Gastrocnemius medialis (tissue), 4 donors: ENCODE measurements around the gene ATXN7L2. TPM values are rescaled to one million over a fixed set of nuclear protein-coding genes. Genes with fewer than 3 reads are reported as not detected.

Experiments
- ATAC-seq, 2 donors: fragments of 150-250 bp; one replicate each; pipeline ENCODE4 v1.9.1; 2016
- DNase-seq, 2 donors: peaks; one replicate each; pipeline ENCODE4 v3.0.0-alpha.2; 2019
- H3K27ac ChIP-seq, 4 donors: fragments of 200-600 bp; sonication (generic); 1 replicate in 1 of 4; 2 replicates in 3 of 4; pipeline ENCODE4 v1.5.1; 2016 to 2018; ENCODE audit warnings: mild to moderate bottlenecking in 2 of 4, moderate library complexity in 1 of 4
- H3K27me3 ChIP-seq, 3 donors: fragments of 200-600 bp; sonication (generic) in 2 of 3; 1 replicate in 1 of 3; 2 replicates in 2 of 3; pipeline versions ENCODE4 v1.5.1 to v1.6.0; 2016 to 2019; ENCODE audit warnings: mild to moderate bottlenecking in 1 of 3, moderate library complexity in 1 of 3
- H3K36me3 ChIP-seq, 2 donors: fragments of 200-600 bp; sonication (generic) in 1 of 2; one replicate each; pipeline ENCODE4 v1.5.1; 2017 to 2018
- H3K4me1 ChIP-seq, 2 donors: fragments of 200-600 bp; sonication (generic) in 1 of 2; one replicate each; pipeline ENCODE4 v1.5.1; 2016 to 2017; ENCODE audit warnings: mild to moderate bottlenecking in 2 of 2
- H3K4me3 ChIP-seq, 4 donors: fragments of 200-600 bp; sonication (generic) in 3 of 4; 1 replicate in 1 of 4; 2 replicates in 3 of 4; pipeline ENCODE4 v1.5.1; 2016 to 2019; ENCODE audit warnings: mild to moderate bottlenecking in 2 of 4
- H3K9me3 ChIP-seq, 3 donors: fragments of 200-600 bp; sonication (generic) in 2 of 3; 1 replicate in 1 of 3; 2 replicates in 2 of 3; pipeline ENCODE4 v1.5.1; 2016 to 2019
- POLR2A ChIP-seq, 2 donors: fragments of 450-650 bp; IDR thresholded peaks; one replicate each; pipeline ENCODE4 v1.6.1; 2017; ENCODE audit warnings: antibody characterized with exemption in 2 of 2, mild to moderate bottlenecking in 2 of 2, moderate library complexity in 2 of 2
- in situ Hi-C, 4 donors: fragments of 200-750 bp; cut with MboI; loops; one replicate each; pipeline versions ENCODE4 v1.15.0 to v1.8.0; 2017; ENCODE audit warnings: low sequenced_read_pairs in 4 of 4
- intact Hi-C: fragments of 100-400 bp; cut with DNase I; formaldehyde crosslinking; loops from one replicate; pipeline ENCODE4 v1.15.1; 2023; ENCODE audit warnings: low total_unique reads
- total RNA-seq, 4 donors: library from RNA; depleted of rRNA; stranded (reverse); fragments of >200 nt; gene quantifications; one replicate each; pipeline versions ENCODE4 v1.1.0 to v1.2.3, GENCODE V29; 2016
- TF ChIP-seq, protein P1 (sequence below), 5 experiments: fragments of 450-650 bp in 3 of 5; fragments of 200-600 bp in 2 of 5; sonication (generic) in 2 of 5; IDR thresholded peaks in 4 of 5; conservative IDR thresholded peaks in 1 of 5; 1 replicate in 4 of 5; 2 replicates in 1 of 5; pipeline ENCODE4 v1.5.1; 2016 to 2019; ENCODE audit warnings: antibody characterized with exemption in 5 of 5, mild to moderate bottlenecking in 3 of 5, moderate library complexity in 3 of 5

The ATXN7L2 gene
- total RNA-seq, 4 donors from 2014 or later: 2.1 to 12.1 (median 6.5) TPM

DNA sequence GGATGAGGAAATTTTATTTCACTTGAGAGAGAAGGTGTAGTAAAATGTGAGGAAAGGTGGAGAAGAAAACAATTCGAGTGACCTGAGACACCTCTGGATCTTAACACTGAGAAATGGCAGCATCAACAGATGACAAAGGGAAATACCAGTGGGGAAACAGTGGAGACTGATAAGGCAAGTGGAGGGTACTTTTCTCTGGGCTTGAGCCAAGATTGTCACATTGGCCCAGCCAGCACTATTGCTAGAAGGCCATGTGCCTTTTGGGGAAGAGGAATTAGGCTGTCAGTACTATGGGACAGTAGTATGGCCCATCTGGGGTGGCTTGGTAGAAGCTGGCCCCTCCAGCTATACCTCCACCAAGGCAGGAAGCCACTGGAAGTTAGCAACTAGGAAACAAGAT, 9.0 kb upstream of the ATXN7L2 start:
- DNase-seq: no peak
- TF ChIP-seq, protein P1, sequence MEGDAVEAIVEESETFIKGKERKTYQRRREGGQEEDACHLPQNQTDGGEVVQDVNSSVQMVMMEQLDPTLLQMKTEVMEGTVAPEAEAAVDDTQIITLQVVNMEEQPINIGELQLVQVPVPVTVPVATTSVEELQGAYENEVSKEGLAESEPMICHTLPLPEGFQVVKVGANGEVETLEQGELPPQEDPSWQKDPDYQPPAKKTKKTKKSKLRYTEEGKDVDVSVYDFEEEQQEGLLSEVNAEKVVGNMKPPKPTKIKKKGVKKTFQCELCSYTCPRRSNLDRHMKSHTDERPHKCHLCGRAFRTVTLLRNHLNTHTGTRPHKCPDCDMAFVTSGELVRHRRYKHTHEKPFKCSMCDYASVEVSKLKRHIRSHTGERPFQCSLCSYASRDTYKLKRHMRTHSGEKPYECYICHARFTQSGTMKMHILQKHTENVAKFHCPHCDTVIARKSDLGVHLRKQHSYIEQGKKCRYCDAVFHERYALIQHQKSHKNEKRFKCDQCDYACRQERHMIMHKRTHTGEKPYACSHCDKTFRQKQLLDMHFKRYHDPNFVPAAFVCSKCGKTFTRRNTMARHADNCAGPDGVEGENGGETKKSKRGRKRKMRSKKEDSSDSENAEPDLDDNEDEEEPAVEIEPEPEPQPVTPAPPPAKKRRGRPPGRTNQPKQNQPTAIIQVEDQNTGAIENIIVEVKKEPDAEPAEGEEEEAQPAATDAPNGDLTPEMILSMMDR (IDR thresholded peaks at IDR 0.05 in 4 of 5, conservative IDR thresholded peaks at IDR 0.05 in 1 of 5): no peak
- TF ChIP-seq POLR2A (IDR thresholded peaks at IDR 0.05): no peak
- ATAC-seq: no peak
- no peaks in the 10 kb centered on the region for H3K27me3 ChIP-seq
- peaks cover 0 to 38% of the 10 kb centered on the region in 2 donors for H3K36me3 ChIP-seq
- peak overlapping the region; percentile 93 to 100 (median 97) for H3K27ac ChIP-seq
- intact Hi-C loops (no loop called here), in situ Hi-C loops (no loop called here)
- H3K4me1 ChIP-seq: peaks cover 56 to 75% of the 10 kb centered on the region in 2 donors
- H3K4me3 ChIP-seq: no peak overlapping the region
- no peaks in the 10 kb centered on the region for H3K9me3 ChIP-seq

DNA sequence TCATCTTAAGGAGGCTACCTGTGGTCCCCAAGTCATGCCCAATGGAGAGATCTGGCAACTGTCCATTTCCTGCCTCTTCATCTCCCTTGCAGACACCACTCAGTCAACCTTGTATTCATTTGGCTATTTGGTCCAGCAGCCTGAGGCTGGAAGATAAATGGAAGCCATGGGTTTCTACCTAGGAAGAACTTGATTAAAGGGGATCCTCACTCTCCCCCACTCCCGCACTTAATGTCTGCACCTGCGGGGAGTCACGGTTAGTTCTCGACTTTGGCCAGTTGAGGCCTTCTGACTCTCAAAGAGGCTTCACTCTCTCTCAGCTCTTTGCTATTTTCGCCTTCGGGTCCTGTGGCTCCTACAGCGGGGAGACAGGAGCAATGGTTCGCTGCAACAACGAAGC, 8.4 kb upstream of the ATXN7L2 start:
- DNase-seq (no peak), ATAC-seq (no peak)
- Histone ChIP-seq H3K9me3 (no peaks in the 10 kb centered on the region), H3K27ac (peak overlapping the region; percentile 93 to 100 (median 97)), H3K27me3 (no peaks in the 10 kb centered on the region), H3K36me3 (peaks cover 0 to 44% of the 10 kb centered on the region in 2 donors), H3K4me1 (peaks cover 55 to 75% of the 10 kb centered on the region in 2 donors), H3K4me3 (no peak overlapping the region)
- TF ChIP-seq, protein P1 (IDR thresholded peaks at IDR 0.05 in 4 of 5, conservative IDR thresholded peaks at IDR 0.05 in 1 of 5): no peak
- TF ChIP-seq POLR2A (IDR thresholded peaks at IDR 0.05): no peak
- in situ Hi-C loops (no loop called here), intact Hi-C loops (no loop called here)

- H3K9me3 ChIP-seq: no peaks in the 10 kb centered on the region
- in situ Hi-C loops (no loop called here), intact Hi-C loops (no loop called here)
- TF ChIP-seq, protein P1 (IDR thresholded peaks at IDR 0.05 in 4 of 5, conservative IDR thresholded peaks at IDR 0.05 in 1 of 5): no peak
- TF ChIP-seq POLR2A (IDR thresholded peaks at IDR 0.05): no peak
- H3K4me1 ChIP-seq: peaks cover 55 to 74% of the 10 kb centered on the region in 2 donors
- H3K27ac ChIP-seq: peak overlapping the region in 3 of 4 donors; percentile 18 to 100 (median 99)
- H3K27me3 ChIP-seq: no peaks in the 10 kb centered on the region
- H3K36me3 ChIP-seq: peaks cover 0 to 45% of the 10 kb centered on the region in 2 donors
- ATAC-seq: no peak
- no peak overlapping the region for H3K4me3 ChIP-seq
- no peak for DNase-seq
These were observed 6.9 kb upstream of the ATXN7L2 start for GRCh38 chr1:109476825-109477224.

GRCh38 chr1:109477821-109478220, 5.9 kb upstream of the ATXN7L2 start:
- Histone ChIP-seq H3K4me1 (peaks cover 55 to 73% of the 10 kb centered on the region in 2 donors), H3K9me3 (no peaks in the 10 kb centered on the region), H3K27ac (peak overlapping the region in 2 of 4 donors; percentile 99 to 100), H3K36me3 (peaks cover 0 to 45% of the 10 kb centered on the region in 2 donors), H3K27me3 (no peaks in the 10 kb centered on the region), H3K4me3 (no peak overlapping the region)
- DNase-seq (no peak), ATAC-seq (no peak)
- TF ChIP-seq POLR2A (IDR thresholded peaks at IDR 0.05): no peak
- TF ChIP-seq, protein P1 (IDR thresholded peaks at IDR 0.05 in 4 of 5, conservative IDR thresholded peaks at IDR 0.05 in 1 of 5): no peak
- in situ Hi-C loops: no loop called here
- intact Hi-C loops: no loop called here

- intact Hi-C loops (no loop called here), in situ Hi-C loops (no loop called here)
- Histone ChIP-seq H3K4me1 (peaks cover 53 to 71% of the 10 kb centered on the region in 2 donors), H3K27me3 (no peaks in the 10 kb centered on the region), H3K27ac (peak overlapping the region in 2 of 4 donors; percentile 99 to 100), H3K9me3 (no peaks in the 10 kb centered on the region), H3K4me3 (no peak overlapping the region), H3K36me3 (peaks cover 0 to 45% of the 10 kb centered on the region in 2 donors)
- ATAC-seq: no peak
- TF ChIP-seq POLR2A (IDR thresholded peaks at IDR 0.05): no peak
- TF ChIP-seq, protein P1 (IDR thresholded peaks at IDR 0.05 in 4 of 5, conservative IDR thresholded peaks at IDR 0.05 in 1 of 5): no peak
- DNase-seq: no peak
These were observed 4.9 kb upstream of the ATXN7L2 start for GRCh38 chr1:109478806-109479205.
